ENCODE results near the gene PPIG.
"Not testable (repeated sequence)": the region's sequence is repeated elsewhere in the genome, so short reads cannot be mapped to it uniquely, and the experiment has no call there.

DNA sequence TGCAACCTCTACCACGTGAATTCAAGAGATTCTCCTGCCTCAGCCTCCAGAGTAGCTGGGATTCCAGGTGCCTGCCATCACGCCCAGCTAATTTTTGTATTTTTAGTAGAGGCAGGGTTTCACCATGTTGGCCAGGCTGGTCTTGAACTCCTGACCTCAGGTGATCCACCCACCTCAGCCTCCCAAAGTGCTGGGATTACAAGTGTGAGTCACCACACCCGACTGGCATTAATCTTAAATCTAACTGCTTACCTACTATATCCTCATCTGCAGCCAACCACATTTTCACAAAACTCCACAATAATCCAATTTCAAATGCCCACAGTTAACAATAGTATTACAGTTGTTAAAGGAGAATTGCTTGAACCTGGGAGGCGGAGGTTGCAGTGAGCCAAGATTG is 13.4 kb upstream of the PPIG start:
- TF ChIP-seq REST (IDR thresholded peaks at IDR 0.05); FOXA2 (IDR thresholded peaks at IDR 0.05); YY1 (IDR thresholded peaks at IDR 0.05); CTCF (IDR thresholded peaks at IDR 0.05; ENCODE audit: low read depth, low read length, missing input control): not testable (repeated sequence)
